ENCODE data around the gene PIF1.

PIF1 gene

GRCh38 chr15:64825431-64826294 is at the start of gene PIF1:
TSS of gene PIF1 (minus strand) at chr15:64825647. CDS start at chr15:64824335, 1,312 bp downstream.
- DNase-seq, result peak; percentile 95

GRCh38 chr15:64870353-64870752 is 44.9 kb upstream of the PIF1 start:
- DNase-seq, result no peak

- no peak for DNase-seq
Measured at GRCh38 chr15:64869501-64869900, 44.1 kb upstream of the PIF1 start.

GRCh38 chr15:64865998-64866520 is 40.6 kb upstream of the PIF1 start:
- no peak for DNase-seq

- no peak for DNase-seq
Measured at GRCh38 chr15:64865126-64865997, 39.9 kb upstream of the PIF1 start.

- DNase-seq, result peak; percentile 74
Measured at GRCh38 chr15:64864068-64864467, 38.6 kb upstream of the PIF1 start.

- no peak for DNase-seq
Measured at GRCh38 chr15:64862408-64862807, 37.0 kb upstream of the PIF1 start.

GRCh38 chr15:64861960-64862359 is 36.5 kb upstream of the PIF1 start:
- no peak for DNase-seq

- DNase-seq, result no peak
Measured at GRCh38 chr15:64861331-64861730, 35.9 kb upstream of the PIF1 start.

GRCh38 chr15:64859226-64859625 is 33.8 kb upstream of the PIF1 start:
- DNase-seq, result no peak

GRCh38 chr15:64858021-64858575 is 32.7 kb upstream of the PIF1 start:
- no peak for DNase-seq

GRCh38 chr15:64857421-64857820 is 32.0 kb upstream of the PIF1 start:
- DNase-seq, result no peak

- DNase-seq, result peak; percentile 82
Measured at GRCh38 chr15:64856429-64857145, 31.1 kb upstream of the PIF1 start.

- DNase-seq, result no peak
Measured at GRCh38 chr15:64855205-64855975, 29.9 kb upstream of the PIF1 start.

GRCh38 chr15:64854526-64854925 is 29.1 kb upstream of the PIF1 start:
- no peak for DNase-seq

- no peak for DNase-seq
Measured at GRCh38 chr15:64854041-64854440, 28.6 kb upstream of the PIF1 start.

GRCh38 chr15:64851503-64851840 is 26.0 kb upstream of the PIF1 start:
- DNase-seq, result no peak

GRCh38 chr15:64850778-64851502 is 25.5 kb upstream of the PIF1 start:
- DNase-seq, result no peak

- DNase-seq, result no peak
Measured at GRCh38 chr15:64847876-64848716, 22.6 kb upstream of the PIF1 start.

GRCh38 chr15:64847448-64847847 is 22.0 kb upstream of the PIF1 start:
- no peak for DNase-seq
